ENCODE measurements around the gene SMCP.

SMCP gene

GRCh38 chr1:152886758-152887409, 8.8 kb downstream of the SMCP start:
- Histone ChIP-seq H3K36me3 (no peaks in the 10 kb centered on the region), H3K9me3 (ENCODE audit: severe bottlenecking) (no peaks in the 10 kb centered on the region), H3K4me3 (ENCODE audit: low read depth, low read length) (no peak overlapping the region), H3K27ac (no peak overlapping the region), H3K27me3 (ENCODE audit: insufficient read depth, low read depth, severe bottlenecking) (peaks cover 13% of the 10 kb centered on the region)
- TF ChIP-seq CTCF (IDR thresholded peaks at IDR 0.05; ENCODE audit: low read depth, low read length): no peak
- DNase-seq: no peak

DNA sequence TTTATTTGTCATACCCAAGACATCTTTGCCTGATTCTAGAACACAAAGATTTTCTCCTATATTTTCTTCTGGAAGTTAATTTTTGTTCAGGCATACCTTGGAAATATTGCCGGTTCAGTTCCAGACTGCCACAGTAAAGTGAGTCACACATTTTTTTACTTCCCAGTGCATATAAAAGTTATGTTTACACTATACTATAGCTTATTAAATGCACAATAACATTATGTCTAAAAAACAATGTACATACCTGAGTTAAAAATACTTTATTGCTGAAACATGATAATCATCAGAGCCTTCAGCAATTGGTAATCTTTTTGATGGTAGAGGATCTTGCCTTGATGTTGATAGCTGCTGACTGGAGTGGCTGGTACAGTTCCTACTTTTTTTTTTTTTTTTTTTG, 10.0 kb downstream of the SMCP start:
- no peak for DNase-seq
- no peak for TF ChIP-seq CTCF (IDR thresholded peaks at IDR 0.05; ENCODE audit: low read depth, low read length)
- no peaks in the 10 kb centered on the region for H3K9me3 ChIP-seq (ENCODE audit: severe bottlenecking)

DNA sequence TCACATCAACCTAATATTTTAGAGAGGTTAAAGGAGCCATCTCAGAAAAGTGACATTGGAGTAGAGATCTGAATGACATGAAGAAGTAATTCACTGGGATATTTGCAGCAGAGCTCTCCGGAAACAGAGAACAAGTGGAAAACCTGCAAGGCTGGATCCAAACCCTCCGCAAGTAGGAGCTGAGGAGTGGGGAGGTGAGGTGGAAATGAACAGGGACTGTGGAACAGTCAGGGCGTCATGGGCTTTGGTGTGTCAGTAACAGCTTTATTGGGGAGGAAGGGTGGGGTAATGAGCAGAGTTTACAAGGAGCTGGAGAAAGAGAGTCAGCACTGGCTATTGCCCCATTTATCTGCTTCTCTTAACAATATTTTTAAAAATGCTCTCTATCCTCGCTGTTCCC, 20.9 kb downstream of the SMCP start:
- no peak overlapping the region for H3K4me3 ChIP-seq (ENCODE audit: low read depth, low read length)
- peaks cover 2% of the 10 kb centered on the region for H3K27me3 ChIP-seq (ENCODE audit: insufficient read depth, low read depth, severe bottlenecking)
- H3K36me3 ChIP-seq: no peaks in the 10 kb centered on the region
- no peak for TF ChIP-seq CTCF (IDR thresholded peaks at IDR 0.05; ENCODE audit: low read depth, low read length)
- H3K9me3 ChIP-seq (ENCODE audit: severe bottlenecking): no peaks in the 10 kb centered on the region
- no peak for DNase-seq
- no peak overlapping the region for H3K27ac ChIP-seq

More for the DNA sequence above, 10.0 kb downstream of the SMCP start:
- Histone ChIP-seq H3K4me3 (ENCODE audit: low read depth, low read length) (no peak overlapping the region), H3K27me3 (ENCODE audit: insufficient read depth, low read depth, severe bottlenecking) (peaks cover 13% of the 10 kb centered on the region), H3K36me3 (no peaks in the 10 kb centered on the region), H3K27ac (no peak overlapping the region)

DNA sequence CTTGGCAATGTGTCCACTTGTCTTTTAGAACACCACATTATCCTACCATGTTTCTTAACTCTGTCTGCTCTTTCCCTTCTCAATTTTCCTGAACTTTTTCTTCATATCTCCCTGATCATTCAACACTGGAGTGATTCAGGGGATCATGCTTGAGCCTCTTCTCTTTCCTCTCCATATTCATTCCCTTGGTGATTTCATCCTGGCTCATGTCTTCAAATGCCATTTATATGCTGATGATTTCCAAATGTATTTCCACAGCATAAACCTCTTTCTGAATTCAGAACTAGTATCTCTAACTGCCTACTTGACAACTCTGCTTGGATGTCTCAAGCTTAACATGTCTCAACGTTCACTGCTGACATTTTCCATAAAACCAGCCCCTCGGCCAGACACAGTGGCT, 21.8 kb downstream of the SMCP start:
- H3K27ac ChIP-seq: no peak overlapping the region
- TF ChIP-seq CTCF (IDR thresholded peaks at IDR 0.05; ENCODE audit: low read depth, low read length): no peak
- no peaks in the 10 kb centered on the region for H3K36me3 ChIP-seq
- H3K9me3 ChIP-seq (ENCODE audit: severe bottlenecking): no peaks in the 10 kb centered on the region
- H3K27me3 ChIP-seq (ENCODE audit: insufficient read depth, low read depth, severe bottlenecking): peaks cover 2% of the 10 kb centered on the region
- H3K4me3 ChIP-seq (ENCODE audit: low read depth, low read length): no peak overlapping the region
- DNase-seq: no peak

DNA sequence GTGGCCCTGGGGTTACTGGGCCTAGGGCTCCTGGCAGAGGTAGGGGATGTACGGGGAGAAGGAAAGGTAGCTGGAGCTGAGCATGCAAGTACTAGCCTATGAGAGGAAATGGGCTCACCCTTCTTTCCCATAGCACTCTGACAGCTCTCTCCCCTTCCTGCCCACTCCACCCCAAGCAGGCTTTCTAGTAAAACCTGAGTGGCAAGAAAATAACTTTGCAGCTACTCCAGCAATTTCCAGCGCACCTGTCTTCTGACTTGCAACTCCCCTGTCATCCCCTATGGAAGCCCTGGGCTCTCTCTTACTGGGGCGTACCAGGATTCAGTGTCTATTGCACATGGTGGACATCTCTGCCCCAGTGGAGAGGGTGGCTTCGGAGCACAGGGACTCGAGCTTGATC, 23.5 kb downstream of the SMCP start:
- Histone ChIP-seq H3K27ac (no peak overlapping the region), H3K27me3 (ENCODE audit: insufficient read depth, low read depth, severe bottlenecking) (peaks cover 2% of the 10 kb centered on the region), H3K9me3 (ENCODE audit: severe bottlenecking) (no peaks in the 10 kb centered on the region), H3K36me3 (no peaks in the 10 kb centered on the region), H3K4me3 (ENCODE audit: low read depth, low read length) (no peak overlapping the region)
- DNase-seq: no peak
- no peak for TF ChIP-seq CTCF (IDR thresholded peaks at IDR 0.05; ENCODE audit: low read depth, low read length)

GRCh38 chr1:152902636-152903035, 24.5 kb downstream of the SMCP start:
- no peaks in the 10 kb centered on the region for H3K9me3 ChIP-seq (ENCODE audit: severe bottlenecking)
- H3K27me3 ChIP-seq (ENCODE audit: insufficient read depth, low read depth, severe bottlenecking): peaks cover 2% of the 10 kb centered on the region
- TF ChIP-seq CTCF (IDR thresholded peaks at IDR 0.05; ENCODE audit: low read depth, low read length): no peak
- DNase-seq: peak; percentile 52
- H3K4me3 ChIP-seq (ENCODE audit: low read depth, low read length): no peak overlapping the region
- H3K27ac ChIP-seq: no peak overlapping the region
- H3K36me3 ChIP-seq: no peaks in the 10 kb centered on the region
